Activated T-helper 9 cell treated with anti-CD3 and anti-CD28 coated beads, Interleukin-2, amount 50 U/mL, for 16 hours (primary cell): ENCODE results near the gene PPFIBP2.

Experiments
- DNase-seq: peaks from one replicate; pipeline ENCODE4 v3.0.0-alpha.2; 2020; ENCODE audit warnings: low read depth

PPFIBP2 gene

GRCh38 chr11:7667460-7667859 lies 153.7 kb downstream of the PPFIBP2 start:
- DNase-seq: no peak

GRCh38 chr11:7668464-7668863 lies 154.7 kb downstream of the PPFIBP2 start:
- DNase-seq: no peak

GRCh38 chr11:7668911-7669310 lies 155.1 kb downstream of the PPFIBP2 start:
- no peak for DNase-seq

DNA sequence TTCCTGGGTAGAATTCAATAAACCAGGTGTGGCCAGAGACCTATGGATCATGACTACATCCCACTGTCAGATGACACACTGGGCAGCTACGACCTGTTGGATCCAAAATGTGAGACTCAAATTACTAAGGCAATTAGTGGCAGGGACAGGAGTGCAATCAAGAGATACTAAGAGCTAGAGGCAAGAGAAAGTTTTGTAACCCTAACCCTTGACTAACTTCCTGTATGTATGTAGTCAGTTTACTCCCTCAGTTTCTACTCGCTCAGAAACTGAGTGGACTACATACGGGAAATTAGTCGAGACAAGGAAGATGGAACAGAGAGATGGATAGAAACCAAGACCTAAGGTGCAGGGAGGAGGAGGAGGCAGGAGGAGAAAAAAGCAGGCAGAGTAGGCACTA lies 156.8 kb downstream of the PPFIBP2 start:
- no peak for DNase-seq

- no peak for DNase-seq
Measured at GRCh38 chr11:7671347-7672215, 157.8 kb downstream of the PPFIBP2 start.

GRCh38 chr11:7672276-7672959 lies 158.6 kb downstream of the PPFIBP2 start:
- DNase-seq: no peak

- DNase-seq: no peak
Measured at GRCh38 chr11:7672960-7673723, 159.3 kb downstream of the PPFIBP2 start, which contains the start of gene CYB5R2. CYB5R2 (minus strand) TSS chr11:7673500; CDS start chr11:7672825, 675 bp downstream.

DNA sequence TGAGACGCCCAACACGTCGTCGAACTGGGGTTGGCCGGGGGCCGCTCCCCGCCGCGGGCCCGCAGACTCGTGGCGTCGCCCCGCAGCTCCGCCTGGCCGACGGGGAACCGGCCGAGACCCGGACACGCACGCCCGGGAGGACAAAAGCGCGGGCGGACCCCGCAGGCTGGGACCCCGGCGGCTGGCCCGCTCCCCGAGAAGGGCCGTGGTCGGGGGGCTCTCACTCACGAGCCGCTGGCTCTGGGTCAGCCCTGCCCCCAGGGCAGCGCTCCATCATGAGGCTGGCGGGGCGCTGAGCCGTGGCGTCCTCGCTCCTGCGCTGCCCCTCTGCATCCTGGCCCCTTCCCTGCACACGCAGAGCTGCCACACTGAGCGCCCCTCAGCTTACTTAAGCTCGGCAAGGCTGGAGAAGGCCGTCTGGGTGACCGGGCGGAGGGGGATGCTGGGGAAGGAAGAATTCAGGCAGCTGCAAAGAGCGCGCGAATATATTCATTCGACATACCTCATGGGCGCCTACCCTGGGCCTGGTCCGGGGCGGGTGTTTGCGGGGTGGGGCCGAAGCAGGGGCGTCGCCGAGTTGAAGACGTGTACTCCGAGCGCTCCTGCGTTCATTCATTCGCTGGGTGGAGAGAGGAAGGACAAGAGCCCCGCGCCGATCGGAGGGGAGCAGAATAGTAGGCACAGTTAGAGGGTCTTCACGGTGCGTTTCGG lies 160.1 kb downstream of the PPFIBP2 start:
- no peak for DNase-seq

GRCh38 chr11:7675631-7676030 lies 161.8 kb downstream of the PPFIBP2 start:
- DNase-seq: no peak

GRCh38 chr11:7677071-7677470 lies 163.3 kb downstream of the PPFIBP2 start:
- no peak for DNase-seq

DNA sequence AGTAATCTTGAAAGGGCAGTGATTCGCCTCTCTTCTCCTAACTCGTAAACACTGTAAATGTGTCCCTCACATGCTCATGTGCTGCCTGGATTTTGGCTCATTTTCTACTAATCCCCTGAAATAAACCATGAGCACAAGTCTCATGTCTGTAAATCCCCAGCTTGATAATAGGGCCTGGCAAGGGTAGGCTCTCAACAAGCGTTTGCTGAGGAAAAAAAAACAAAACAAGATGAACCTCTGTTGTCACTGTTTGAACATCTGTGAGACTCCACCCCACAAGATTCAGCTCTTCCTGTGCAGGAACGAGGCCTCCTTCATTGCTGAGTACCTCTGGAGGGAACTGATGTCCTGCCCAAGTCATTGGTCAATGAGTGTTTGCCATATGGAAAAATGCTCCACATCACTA lies 164.0 kb downstream of the PPFIBP2 start:
- no peak for DNase-seq

DNA sequence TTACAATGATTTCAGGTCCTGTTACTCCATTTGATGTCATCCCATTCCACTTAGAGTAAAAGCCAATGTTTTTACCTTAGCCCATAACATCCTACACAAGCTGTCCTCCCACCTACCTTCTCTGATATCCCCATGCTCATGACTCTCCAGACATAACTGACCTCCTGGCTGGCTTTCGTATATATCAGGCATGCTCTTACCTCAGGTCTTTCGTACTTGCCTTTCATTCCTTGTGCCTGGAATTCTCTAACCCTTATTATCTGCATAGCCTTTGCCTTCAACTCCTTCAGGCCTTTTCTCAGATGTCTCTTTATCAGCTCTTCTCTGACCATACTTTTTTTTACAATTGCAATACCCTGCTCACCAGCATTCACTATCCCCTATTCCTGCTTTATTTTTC lies 169.8 kb downstream of the PPFIBP2 start:
- DNase-seq: no peak

- DNase-seq: no peak
Measured at GRCh38 chr11:7686761-7687160, 173.0 kb downstream of the PPFIBP2 start.

DNA sequence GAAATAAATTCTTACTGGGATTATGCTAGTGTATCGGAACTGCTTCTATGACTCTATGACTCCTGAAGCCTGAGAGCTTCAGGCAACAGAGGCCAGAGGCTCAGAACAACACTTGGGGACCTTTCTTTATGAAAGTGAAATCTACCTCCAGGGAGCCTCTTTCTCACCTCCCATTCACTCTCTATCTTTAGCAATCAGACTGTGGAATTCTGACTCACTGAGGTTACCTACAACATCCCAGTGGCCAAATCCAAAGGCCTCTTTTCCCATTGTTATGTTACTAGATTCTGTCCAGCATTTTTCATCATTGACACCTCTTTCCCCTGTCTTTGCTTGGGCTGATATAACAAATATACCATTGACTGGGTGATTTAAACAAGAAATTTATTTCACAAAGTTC lies 173.6 kb downstream of the PPFIBP2 start:
- DNase-seq: no peak

DNA sequence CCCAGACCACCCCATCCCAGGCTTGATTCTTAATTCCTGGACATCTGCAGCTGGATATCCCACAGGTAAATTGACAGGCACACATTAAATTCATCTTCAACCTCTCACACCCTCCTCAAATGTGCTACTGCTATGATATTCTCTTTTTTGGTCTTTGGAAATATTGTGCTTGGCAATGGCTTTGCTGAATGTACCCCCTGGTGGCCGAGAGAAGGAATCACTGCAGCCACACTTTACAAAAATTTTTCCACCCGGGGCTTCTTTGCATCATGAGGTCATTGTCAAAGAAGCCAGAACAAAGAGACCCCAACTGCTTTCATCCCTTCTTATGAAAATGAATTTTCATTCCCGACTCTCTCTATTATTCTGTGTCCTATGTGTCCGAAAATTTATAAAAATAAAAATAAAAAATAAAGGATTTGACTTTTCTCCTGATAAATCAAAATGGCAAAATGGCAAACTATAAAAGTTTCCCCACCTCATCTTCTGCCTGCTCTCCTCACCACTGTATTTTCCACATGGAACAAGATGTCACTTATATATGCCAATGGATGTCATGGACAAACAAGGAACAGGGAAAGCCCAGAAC lies 174.5 kb downstream of the PPFIBP2 start:
- DNase-seq: no peak

DNA sequence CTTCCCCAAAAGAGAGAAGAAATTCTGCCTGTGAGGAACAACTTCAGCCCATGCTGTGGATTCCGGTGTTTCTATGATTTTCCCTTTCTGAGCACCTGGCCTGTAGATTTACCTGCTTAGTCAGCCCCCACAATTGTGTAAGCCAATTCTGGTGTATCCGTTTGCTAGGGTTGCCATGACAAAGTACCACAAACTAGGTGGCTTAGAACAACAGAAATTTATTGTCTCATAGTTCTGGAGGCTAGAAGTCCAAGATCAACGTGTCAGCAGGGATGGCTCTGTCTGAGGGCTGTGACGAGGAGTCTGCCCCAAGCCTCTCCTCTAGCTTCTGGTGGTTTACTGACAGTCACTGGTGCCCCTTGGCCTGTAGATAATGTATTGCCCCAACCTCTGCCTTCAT lies 175.4 kb downstream of the PPFIBP2 start:
- no peak for DNase-seq

- no peak for DNase-seq
Measured at GRCh38 chr11:7690648-7691047, 176.8 kb downstream of the PPFIBP2 start.

DNA sequence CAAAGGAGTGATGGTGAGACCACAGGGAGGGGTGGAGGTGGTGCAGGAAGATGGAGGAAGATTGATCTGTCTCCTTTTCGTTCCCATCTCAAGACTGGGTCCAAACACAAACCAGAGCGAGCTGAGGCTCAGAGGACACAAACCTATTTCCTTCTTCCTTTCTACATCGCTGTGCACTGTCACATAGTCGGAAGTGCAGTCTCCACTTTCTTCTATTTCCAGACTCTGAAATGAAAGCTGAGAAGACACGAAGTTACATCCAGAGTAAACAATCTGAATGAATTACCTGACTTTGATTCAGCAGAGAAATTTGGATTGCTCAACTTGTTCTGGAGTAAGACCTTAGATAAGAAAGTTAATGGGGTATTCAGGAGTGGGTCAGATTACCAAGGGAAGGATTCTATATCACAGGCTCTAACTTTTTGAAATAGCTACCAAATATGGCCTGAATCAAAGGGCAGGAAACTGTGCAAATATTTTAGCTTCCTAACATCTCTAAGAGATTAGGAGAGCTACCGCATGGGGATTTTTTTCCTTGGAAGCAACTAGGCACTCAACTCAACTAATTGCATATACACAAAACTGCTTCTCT lies 178.1 kb downstream of the PPFIBP2 start:
- no peak for DNase-seq

DNA sequence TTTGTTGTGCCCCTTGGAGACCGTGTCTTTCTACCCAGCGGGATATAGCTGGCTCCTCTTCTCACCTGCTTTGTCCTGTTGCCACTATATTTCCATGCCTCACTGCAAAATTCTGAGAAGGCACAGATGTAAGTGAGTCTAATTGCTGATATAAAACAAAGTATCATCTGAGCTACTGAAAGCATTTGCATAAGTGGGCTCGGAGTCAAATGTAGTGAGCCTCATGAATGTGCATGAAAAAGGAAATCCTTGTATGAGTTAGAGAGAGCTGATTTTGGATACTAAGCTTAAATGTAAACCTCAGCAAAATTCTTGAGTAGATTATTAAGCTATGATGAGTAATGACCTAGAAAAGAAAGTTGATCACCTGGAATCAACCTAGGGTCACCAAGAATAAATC lies 178.6 kb downstream of the PPFIBP2 start:
- no peak for DNase-seq

GRCh38 chr11:7694235-7694634 lies 180.4 kb downstream of the PPFIBP2 start:
- DNase-seq: no peak

DNA sequence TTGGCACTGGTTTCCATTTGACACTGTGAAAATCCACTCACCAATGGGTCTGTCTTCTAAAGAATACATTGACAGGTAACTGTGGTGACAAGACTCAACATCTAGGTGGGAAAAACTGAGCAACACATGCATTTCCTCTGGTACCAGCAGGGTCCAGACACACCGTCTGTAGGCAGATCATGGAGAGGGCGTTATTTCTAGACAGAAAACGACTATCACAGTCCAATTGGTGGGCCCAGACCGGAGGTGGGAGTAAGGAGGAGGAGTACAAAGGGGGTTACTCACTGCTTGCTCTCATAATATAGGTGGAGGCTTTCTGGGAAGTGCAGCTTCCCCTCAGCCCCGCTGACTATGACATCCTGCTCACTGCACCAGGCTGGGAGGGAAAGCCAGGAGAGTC lies 182.6 kb downstream of the PPFIBP2 start:
- no peak for DNase-seq
